Measurements from ENCODE around the gene ALOXE3. TPM values are rescaled to one million over a fixed set of nuclear protein-coding genes. Genes with fewer than 3 reads are reported as not detected.
A peak's percentile ranks its signal among the peaks of the same experiment; 100 is the strongest.

Gene ALOXE3
- total RNA-seq, 1 experiment from 2014 or later: 0.13 TPM

- no peaks in the 10 kb centered on the region for H3K9me3 Mint-ChIP-seq
- Histone ChIP-seq H2BK20ac (ENCODE audit: low read depth, low read length, poor library complexity, severe bottlenecking) (no peak overlapping the region), H2BK15ac (ENCODE audit: low read depth, low read length) (no peak overlapping the region), H3K14ac (ENCODE audit: insufficient read depth, low read length) (peak overlapping the region; percentile 85), H2BK5ac (ENCODE audit: insufficient read length, low read length) (peak overlapping the region; percentile 83), H3K23ac (ENCODE audit: insufficient read length, low read depth, low read length) (no peak overlapping the region), H2BK12ac (ENCODE audit: insufficient read length, low read depth, low read length) (peak overlapping the region; percentile 36), H4K8ac (replicated peaks; ENCODE audit: insufficient read length, low read depth, low read length) (no peak overlapping the region), H2AFZ (ENCODE audit: low read length) (no peak overlapping the region), H2AK5ac (ENCODE audit: insufficient read length, low read length) (no peak overlapping the region), H4K20me1 (ENCODE audit: control insufficient read depth, insufficient read depth, insufficient read length) (no peaks in the 10 kb centered on the region), H3K4me1 (ENCODE audit: insufficient read depth, low read length) (peaks cover 8% of the 10 kb centered on the region), H2BK120ac (ENCODE audit: low read depth, low read length, poor library complexity, severe bottlenecking) (peak overlapping the region; percentile 79), H3K56ac (ENCODE audit: insufficient read length, low read depth, low read length) (no peak overlapping the region), H3K9me3 (ENCODE audit: control insufficient read depth, low read depth, low read length) (no peaks in the 10 kb centered on the region), H3T11ph (ENCODE audit: low read length) (no peak overlapping the region), H3K4me2 (ENCODE audit: insufficient read depth, insufficient read length, low read length) (peak overlapping the region; percentile 83), H3K27ac (ENCODE audit: insufficient read length, low read depth, low read length) (peak overlapping the region; percentile 50), H3K79me2 (ENCODE audit: insufficient read depth, low read length) (no peaks in the 10 kb centered on the region), H3K79me1 (ENCODE audit: insufficient read depth, low read depth, low read length, poor library complexity, severe bottlenecking) (no peaks in the 10 kb centered on the region), H4K91ac (ENCODE audit: insufficient read length, low read depth, low read length) (no peak overlapping the region), H3K4ac (ENCODE audit: low read depth, low read length) (no peak overlapping the region; the same call in 1 of the 2 replicates), H4K5ac (ENCODE audit: insufficient read length, low read depth, low read length) (no peak overlapping the region), H3K9ac (ENCODE audit: extremely low read depth, insufficient read length, low read length) (peak overlapping the region; percentile 63), H3K23me2 (ENCODE audit: insufficient read length, low read depth, low read length, poor library complexity, severe bottlenecking) (peaks cover 19% of the 10 kb centered on the region), H3K27me3 (ENCODE audit: insufficient read depth, low read length) (no peaks in the 10 kb centered on the region), H3K18ac (ENCODE audit: insufficient read length, low read depth, low read length) (peak overlapping the region; percentile 79)
- H3K27me3 Mint-ChIP-seq (ENCODE audit: low read depth): peaks cover 3% of the 10 kb centered on the region
- DNase-seq: peak; percentile 100
- H3K36me3 Mint-ChIP-seq (ENCODE audit: insufficient read depth in 1 of 3, low read depth in 3 of 3): peaks cover 6 to 22% (median 16%) of the 10 kb centered on the region in 3 experiments
- peaks cover 31 to 37% of the 10 kb centered on the region in 2 experiments for H3K4me1 Mint-ChIP-seq
- no peak for TF ChIP-seq CTCF (conservative IDR thresholded peaks at IDR 0.05)
- no peak overlapping the region for H3K27ac Mint-ChIP-seq
- no peak overlapping the region for H3K4me3 Mint-ChIP-seq
- WGBS (ENCODE audit: extremely low coverage, insufficient read length, low lambda C conversion rate): no CpG with 5 or more reads among the region's 59 CpGs
These were observed 38.1 kb upstream of the ALOXE3 start for GRCh38 chr17:8156246-8156992.

All from H9 (cell line).